IPS DF 4.7 (cell line): Measurements from ENCODE around the gene LRRC72.
A peak's percentile ranks its signal among the peaks of the same experiment; 100 is the strongest.
"Not testable (repeated sequence)": the region's sequence is repeated elsewhere in the genome, so short reads cannot be mapped to it uniquely, and the experiment has no call there.

ENCODE experiments used
- DNase-seq: peaks from one replicate; pipeline ENCODE4 v3.0.0-alpha.2; 2013; ENCODE audit warnings: low spot score; ENCODE audit errors: extremely low read depth

The LRRC72 gene

GRCh38 chr7:16526742-16527540, at the start of gene LRRC72:
Gene LRRC72, plus strand, starts transcription at chr7:16526825. Its CDS starts 128 bp downstream, at chr7:16526953.
- no peak for DNase-seq

- no peak for DNase-seq
These were observed 47.5 kb upstream of the LRRC72 start for GRCh38 chr7:16479161-16479560.

- no peak for DNase-seq
These were observed 47.0 kb upstream of the LRRC72 start for GRCh38 chr7:16479591-16479990.

- DNase-seq = peak; percentile 28
These were observed 42.0 kb upstream of the LRRC72 start for GRCh38 chr7:16484453-16485158.

- DNase-seq = no peak
These were observed 35.5 kb upstream of the LRRC72 start for GRCh38 chr7:16491148-16491547.

- DNase-seq = no peak
These were observed 34.0 kb upstream of the LRRC72 start for GRCh38 chr7:16492513-16493062.

GRCh38 chr7:16493266-16493665, 33.4 kb upstream of the LRRC72 start:
- no peak for DNase-seq

- DNase-seq = no peak
These were observed 32.1 kb upstream of the LRRC72 start for GRCh38 chr7:16494551-16494950.

- DNase-seq = no peak
These were observed 31.5 kb upstream of the LRRC72 start for GRCh38 chr7:16494955-16495719.

GRCh38 chr7:16498122-16498521, 28.5 kb upstream of the LRRC72 start:
- no peak for DNase-seq

- no peak for DNase-seq
These were observed 24.3 kb upstream of the LRRC72 start for GRCh38 chr7:16502303-16502702.

GRCh38 chr7:16504019-16504418, 22.6 kb upstream of the LRRC72 start:
- DNase-seq = no peak

GRCh38 chr7:16506422-16506821, 20.2 kb upstream of the LRRC72 start:
- DNase-seq = not testable (repeated sequence)

GRCh38 chr7:16509829-16510228, 16.8 kb upstream of the LRRC72 start:
- DNase-seq = no peak

- no peak for DNase-seq
These were observed 15.3 kb upstream of the LRRC72 start for GRCh38 chr7:16511314-16511713.

GRCh38 chr7:16512097-16512496, 14.5 kb upstream of the LRRC72 start:
- DNase-seq = no peak

- DNase-seq = no peak
These were observed 12.4 kb upstream of the LRRC72 start for GRCh38 chr7:16514271-16514670.

- DNase-seq = no peak
These were observed 11.9 kb upstream of the LRRC72 start for GRCh38 chr7:16514729-16515128.

- DNase-seq = no peak
These were observed 10.6 kb upstream of the LRRC72 start for GRCh38 chr7:16515785-16516685.

GRCh38 chr7:16519985-16520384, 6.6 kb upstream of the LRRC72 start:
- DNase-seq = not testable (repeated sequence)

GRCh38 chr7:16524332-16524731, 2.3 kb upstream of the LRRC72 start:
- DNase-seq = no peak
